CD4-positive, alpha-beta T cell treated with Interleukin-4 for 1 hour (primary cell): Measurements from ENCODE around the gene TMEM154.
A peak's percentile ranks its signal among the peaks of the same experiment; 100 is the strongest.

Experiments used
- DNase-seq, 2 donors: peaks; one replicate each; pipeline ENCODE4 v3.0.0-alpha.2; 2020 to 2022

Gene TMEM154

DNA sequence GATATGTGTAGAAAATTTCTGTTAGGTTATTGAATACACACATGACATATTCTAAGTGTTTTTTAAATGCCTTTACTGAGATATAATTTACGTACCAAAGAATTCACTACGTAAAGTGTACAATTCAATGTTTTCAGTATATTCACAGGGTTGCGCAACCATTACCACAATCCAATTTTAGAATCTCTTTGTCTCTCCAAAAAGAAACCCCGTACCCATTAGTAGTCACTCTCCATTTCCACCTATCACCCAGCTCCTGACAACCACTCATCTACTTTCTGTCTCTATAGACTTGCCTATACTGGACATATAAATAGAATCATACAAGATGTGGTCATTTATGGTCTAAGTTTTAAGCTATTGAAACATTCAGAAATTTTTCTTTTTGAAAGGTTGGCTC, 90.9 kb downstream of the TMEM154 start:
- DNase-seq, result no peak

DNA sequence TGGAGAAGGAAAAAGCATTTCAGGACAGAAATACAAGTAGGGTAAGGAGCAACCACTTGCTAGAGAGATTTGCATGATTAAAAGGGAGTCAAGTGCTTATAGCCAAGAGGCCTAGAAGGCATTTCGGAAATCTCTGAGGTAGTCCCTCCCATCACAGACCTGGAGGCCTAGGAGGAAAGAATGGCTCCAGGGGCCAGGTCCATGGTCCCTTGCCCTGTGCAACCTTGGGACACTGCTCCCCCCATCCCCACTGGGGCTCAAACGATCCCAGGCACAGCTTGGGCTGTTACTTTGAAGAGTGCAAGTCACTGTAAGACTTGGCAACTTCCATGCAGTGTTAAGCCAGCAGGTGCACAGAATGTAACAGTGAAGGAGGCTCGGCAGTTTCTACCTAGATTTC, 92.7 kb downstream of the TMEM154 start:
- no peak for DNase-seq

DNA sequence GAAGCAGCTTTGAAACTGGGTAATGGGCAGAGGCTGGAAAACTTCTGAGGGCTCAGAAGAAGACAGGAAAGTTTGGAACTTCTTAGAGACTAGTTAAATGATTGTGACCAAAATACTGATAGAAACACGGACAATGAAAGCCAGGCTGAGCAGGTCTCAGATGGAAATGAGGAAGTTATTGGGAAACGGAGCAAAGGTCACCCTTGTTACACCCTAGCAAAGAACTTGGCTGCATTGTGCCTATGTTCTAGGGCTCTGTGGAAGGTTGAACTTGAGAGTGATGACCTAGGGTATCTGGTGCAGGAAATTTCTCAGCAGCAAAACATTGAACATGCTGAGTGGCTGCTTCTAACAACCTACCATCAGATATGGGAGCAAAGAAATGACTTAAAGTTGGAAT, 93.1 kb downstream of the TMEM154 start:
- DNase-seq, result no peak

- peak in 1 of 2 donors; percentile 45 for DNase-seq
These were observed 94.8 kb downstream of the TMEM154 start for GRCh38 chr4:152585023-152585441.

GRCh38 chr4:152581536-152582160, 98.1 kb downstream of the TMEM154 start:
- no peak for DNase-seq

- no peak for DNase-seq
These were observed 99.9 kb downstream of the TMEM154 start for GRCh38 chr4:152579916-152580315.

- DNase-seq, result no peak
These were observed 100.6 kb downstream of the TMEM154 start for GRCh38 chr4:152579107-152579764.

DNA sequence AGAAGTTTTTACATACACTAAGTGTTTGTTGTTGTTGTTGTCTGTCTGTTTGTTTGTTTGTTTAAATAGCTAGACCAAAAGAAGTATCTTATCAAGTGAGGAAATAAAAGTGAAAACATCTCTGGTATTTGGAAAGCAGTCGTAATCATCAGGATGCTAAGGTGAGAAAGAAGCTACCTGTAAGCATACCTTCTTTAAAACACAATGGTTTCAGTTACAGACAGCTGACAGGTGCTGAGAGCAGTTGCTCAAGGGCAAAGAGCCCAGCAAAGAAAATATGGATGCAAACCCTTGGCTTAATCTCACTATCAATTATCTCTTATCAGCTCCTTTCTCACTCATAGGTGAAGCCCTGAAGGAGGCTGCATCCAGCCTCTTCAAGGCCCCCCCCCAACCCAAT, 101.1 kb downstream of the TMEM154 start:
- no peak for DNase-seq

GRCh38 chr4:152577708-152578396, 101.9 kb downstream of the TMEM154 start:
- DNase-seq, result no peak

DNA sequence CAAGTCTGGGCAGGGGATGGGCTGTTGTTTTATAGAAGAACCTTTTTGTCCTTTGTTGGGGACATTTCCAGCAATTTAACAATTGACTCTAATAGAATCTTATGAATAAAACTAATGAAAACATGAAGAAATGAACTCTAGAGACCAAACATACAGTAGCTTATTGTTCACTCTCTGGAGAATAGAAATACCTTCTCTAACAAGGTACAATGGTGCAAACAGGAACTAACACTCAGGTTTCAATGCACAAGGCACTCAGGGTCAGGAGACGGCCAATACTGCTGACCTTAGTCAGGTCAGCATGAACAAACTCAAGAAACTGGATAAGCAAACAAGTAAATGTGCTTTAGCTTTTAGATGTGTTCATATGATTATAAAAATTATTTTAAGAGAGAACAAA, 104.3 kb downstream of the TMEM154 start:
- no peak for DNase-seq

DNA sequence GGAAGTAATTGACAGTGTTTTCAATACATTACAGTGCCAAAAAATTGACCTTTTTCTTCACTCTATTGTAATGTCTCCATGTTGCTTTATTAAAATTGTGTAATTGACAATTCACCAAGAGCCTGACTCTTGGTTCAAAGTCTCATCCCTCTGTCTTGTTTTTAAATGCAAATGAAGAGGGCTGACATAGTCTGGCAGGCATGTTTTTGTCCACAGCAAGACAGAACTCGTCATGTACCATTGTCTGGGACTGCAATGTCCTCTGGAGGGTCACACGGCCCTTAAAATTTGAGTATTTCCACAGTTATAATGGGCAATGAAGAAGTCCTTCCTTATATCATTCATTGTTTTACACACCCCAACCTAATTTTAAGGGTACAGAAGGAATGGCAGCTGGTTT, 105.9 kb downstream of the TMEM154 start:
- DNase-seq, result no peak

DNA sequence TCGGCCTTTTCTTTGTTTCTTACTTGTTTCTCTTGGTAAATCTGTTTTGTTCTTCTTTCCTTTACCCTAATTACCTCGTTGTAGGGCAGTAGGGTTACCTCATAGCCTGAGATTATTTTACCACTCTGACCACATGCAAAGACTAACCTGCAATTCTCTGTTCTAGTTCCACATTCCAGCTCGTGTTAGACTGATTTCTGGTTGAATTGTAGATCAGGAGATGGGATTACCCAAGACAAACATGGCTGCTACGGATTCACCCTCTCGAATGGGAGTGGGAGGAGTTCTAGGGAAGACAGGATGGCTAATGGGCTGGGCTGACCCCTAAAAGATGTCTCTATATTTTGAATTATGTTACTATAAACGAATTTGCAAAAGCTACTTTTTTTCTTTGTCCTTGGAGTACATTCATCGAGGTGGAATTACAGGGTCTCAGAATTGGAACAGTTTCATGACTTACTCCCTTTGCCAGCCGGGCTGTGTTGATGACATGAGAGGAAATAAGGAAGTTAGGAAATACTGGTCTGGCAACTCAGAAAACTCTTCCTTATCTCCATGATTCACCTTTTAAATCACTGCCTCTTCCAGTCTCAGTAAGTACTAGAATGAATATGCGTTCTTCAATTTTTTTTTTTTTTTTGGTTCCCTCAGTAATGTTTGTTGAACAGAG, 107.2 kb downstream of the TMEM154 start:
- DNase-seq, result no peak

GRCh38 chr4:152571770-152572169, 108.0 kb downstream of the TMEM154 start:
- no peak for DNase-seq

DNA sequence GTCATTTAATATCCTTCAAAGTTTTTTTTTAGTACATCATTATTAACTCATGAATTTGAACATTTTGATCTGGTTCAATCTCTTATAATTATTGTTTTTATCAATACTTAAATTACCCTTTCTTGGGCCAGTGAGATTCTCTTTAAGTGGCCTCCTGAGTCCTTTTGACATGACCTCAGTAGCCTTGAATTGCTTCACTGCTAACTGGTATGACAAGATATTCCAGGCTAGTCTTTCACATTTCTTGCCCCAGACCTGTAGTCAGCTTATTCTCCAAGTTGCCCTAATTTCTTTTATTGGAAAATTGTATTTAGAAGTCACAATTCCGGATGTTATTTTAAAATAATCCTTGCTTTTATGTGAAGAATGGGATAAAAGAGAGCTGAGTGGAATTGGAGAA, 108.5 kb downstream of the TMEM154 start:
- no peak for DNase-seq
